K562 (cell line): Measurements from ENCODE around the gene PDE4D. TPM values are rescaled to one million over a fixed set of nuclear protein-coding genes. Genes with fewer than 3 reads are reported as not detected.

Source experiments
- ATAC-seq: fragments of 200-7000 bp; cut with Tn5 transposase; 3 replicates; pipeline ENCODE4 v1.9.1; 2020; ENCODE audit warnings: moderate library complexity
- BruUV-seq: library from RNA; stranded (reverse); fragments of 400-500 nt; replicated peaks from 2 replicates; lab custom pipeline; 2021; lab: Mats Ljungman, UMichigan
- CTCF ChIA-PET: fragments of 300-600 bp; formaldehyde crosslinking; extraction: SDS; loops from one replicate; lab custom pipeline; 2021; ENCODE audit warnings: low intra/inter-chr PET ratio; lab: Yijun Ruan, JAX
- POLR2A ChIA-PET: fragments of 300-600, 350-650 bp; sonication (Branson Sonifier 250); formaldehyde crosslinking; extraction: SDS; loops from one replicate; lab custom pipeline; 2021; ENCODE audit warnings: antibody characterized with exemption, inconsistent platforms; lab: Yijun Ruan, JAX
- DNase-seq, 4 experiments: peaks; one replicate each; pipeline versions ENCODE4 v3.0.0 to v3.0.0-alpha.2; 2011 to 2018; ENCODE audit warnings: low spot score in 3 of 4, mixed read lengths in 3 of 4; ENCODE audit errors: extremely low read depth in 1 of 4
- FAIRE-seq: peaks from 2 replicates; lab custom pipeline; 2011; peaks lifted over from hg19 to GRCh38; lab: Jason Lieb, UNC
- H2AFZ ChIP-seq: 2 replicates; pipeline ENCODE4 v1.6.0; 2011; ENCODE audit warnings: low read depth, low read length, control low read depth, inconsistent platforms
- H3K27ac ChIP-seq: fragments of 200-600 bp; 3 replicates; pipeline ENCODE4 v1.8.0; 2011; ENCODE audit warnings: low read depth, mild to moderate bottlenecking, control low read depth, inconsistent platforms, low read length, moderate library complexity, mixed read lengths; ENCODE audit errors: extremely low read depth
- H3K27me3 ChIP-seq, 2 experiments: fragments of 300-600 bp in 1 of 2; 2 replicates in 1 of 2; 3 replicates in 1 of 2; pipeline versions ENCODE4 v1.6.0 to v1.8.0; 2011; ENCODE audit warnings: inconsistent platforms in 2 of 2, low read length in 2 of 2, mild to moderate bottlenecking in 1 of 2, mixed read lengths in 1 of 2, moderate library complexity in 1 of 2; ENCODE audit not compliant: control insufficient read depth in 2 of 2, insufficient read depth in 2 of 2
- H3K36me3 ChIP-seq: fragments of 300-600 bp; 3 replicates; pipeline ENCODE4 v1.8.0; 2011; ENCODE audit warnings: mild to moderate bottlenecking, low read length, inconsistent platforms; ENCODE audit not compliant: control insufficient read depth, insufficient read depth
- H3K4me1 ChIP-seq, 2 experiments: fragments of 200-600 bp in 1 of 2; replicated peaks in 1 of 2; 2 replicates in 1 of 2; 3 replicates in 1 of 2; pipeline versions ENCODE4 v1.5.1 to v1.8.0; 2011; ENCODE audit warnings: inconsistent platforms in 2 of 2, low read length in 2 of 2, mild to moderate bottlenecking in 1 of 2, mixed read lengths in 1 of 2, moderate library complexity in 1 of 2; ENCODE audit not compliant: control insufficient read depth in 2 of 2, insufficient read depth in 2 of 2
- H3K4me2 ChIP-seq: 2 replicates; pipeline ENCODE4 v1.6.1; 2011; ENCODE audit warnings: low read length, control low read depth, inconsistent platforms, mixed read lengths; ENCODE audit not compliant: insufficient read depth
- H3K4me3 ChIP-seq: fragments of 200-600 bp; sonication (generic), shearing (Covaris generic); 2 replicates; pipeline ENCODE4 v1.5.1; 2016; ENCODE audit warnings: control low read depth, inconsistent platforms
- H3K79me2 ChIP-seq: fragments of 200-600 bp; 3 replicates; pipeline ENCODE4 v1.8.0; 2011; ENCODE audit warnings: low read length, inconsistent platforms; ENCODE audit not compliant: control insufficient read depth, insufficient read depth
- H3K9ac ChIP-seq, 2 experiments: 2 replicates each; pipeline versions ENCODE4 v1.6.0 to v1.6.1; 2011; ENCODE audit warnings: low read depth in 2 of 2, low read length in 2 of 2, control low read depth in 1 of 2, inconsistent platforms in 1 of 2, mild to moderate bottlenecking in 1 of 2, mixed read lengths in 1 of 2; ENCODE audit not compliant: insufficient read depth in 1 of 2
- H3K9me1 ChIP-seq: one replicate; pipeline ENCODE4 v1.6.0; 2011; ENCODE audit warnings: inconsistent platforms, mild to moderate bottlenecking, low read length, moderate library complexity; ENCODE audit not compliant: control insufficient read depth, insufficient read depth
- H3K9me3 ChIP-seq: replicated peaks from 2 replicates; pipeline ENCODE4 v1.5.1; 2011; ENCODE audit warnings: low read depth, low read length, inconsistent platforms; ENCODE audit not compliant: control insufficient read depth, insufficient read depth
- H4K20me1 ChIP-seq: replicated peaks from 2 replicates; pipeline ENCODE4 v1.6.1; 2011; ENCODE audit warnings: low read length, inconsistent platforms, mixed read lengths; ENCODE audit not compliant: control insufficient read depth, insufficient read depth
- DEAF1 ChIP-seq: fragments of 450-650 bp; formaldehyde crosslinking; IDR thresholded peaks from 2 replicates; pipeline ENCODE4 v1.4.0; 2020; ENCODE audit warnings: mild to moderate bottlenecking, moderate library complexity
- ETV6 ChIP-seq, 3 experiments: fragments of 150-350 bp in 1 of 3; sonication (generic) in 1 of 3; formaldehyde crosslinking in 1 of 3; IDR thresholded peaks; 2 replicates each; pipeline versions ENCODE4 v1.6.1 to v1.8.0; 2014 to 2022; ENCODE audit warnings: borderline replicate concordance in 2 of 3, low read depth in 2 of 3, antibody characterized with exemption in 1 of 3, low read length in 1 of 3, mild to moderate bottlenecking in 1 of 3, missing genetic modification reagents in 1 of 3
- HBP1 ChIP-seq: fragments of 450-650 bp; formaldehyde crosslinking; IDR thresholded peaks from 2 replicates; pipeline ENCODE4 v1.4.0; 2022; ENCODE audit warnings: missing genetic modification characterization
- HLTF ChIP-seq: fragments of 450-650 bp; IDR thresholded peaks from 2 replicates; pipeline ENCODE4 v1.6.1; 2016
- KLF13 ChIP-seq: fragments of 450-650 bp; IDR thresholded peaks from 2 replicates; pipeline ENCODE4 v1.6.1; 2016; ENCODE audit warnings: missing genetic modification characterization, low read depth, mild to moderate bottlenecking, missing compliant biosample characterization, moderate library complexity, borderline replicate concordance
- RNF2 ChIP-seq: sonication (generic); IDR thresholded peaks from 2 replicates; pipeline ENCODE4 v1.6.1; 2016
- SRF ChIP-seq, 2 experiments: fragments of 250-450, 450-650 bp in 1 of 2; sonication (Bioruptor Pico) in 1 of 2; sonication (generic) in 1 of 2; formaldehyde crosslinking; IDR thresholded peaks; 2 replicates each; pipeline versions ENCODE4 v1.5.0 to v1.5.1; 2020 to 2022; ENCODE audit warnings: mild to moderate bottlenecking in 1 of 2, missing genetic modification reagents in 1 of 2
- ZNF644 ChIP-seq: fragments of 200-800 bp; sonication (Bioruptor generic); IDR thresholded peaks from 2 replicates; pipeline ENCODE4 v1.6.1; 2016; ENCODE audit warnings: low read depth, missing genetic modification characterization, missing compliant biosample characterization
- ZNF764 ChIP-seq: fragments of 250-450 bp; sonication (Bioruptor Pico); IDR thresholded peaks from 2 replicates; pipeline ENCODE4 v1.4.0; 2020; ENCODE audit warnings: low read depth, mild to moderate bottlenecking, moderate library complexity
- WGBS: fragments of 100-300 bp; shearing (Covaris generic); methylation state at CpG from one replicate; pipeline ENCODE4 v1.1.6; 2016; ENCODE audit warnings: low coverage, mixed read lengths; ENCODE audit not compliant: insufficient coverage; ENCODE audit errors: missing lambda C conversion rate; 5-methylcytosine and 5-hydroxymethylcytosine counted together
- in situ Hi-C: fragments of 300-500 bp; cut with MboI; formaldehyde crosslinking; loops from 4 replicates; pipeline ENCODE4 v1.15.0; 2018; ENCODE audit warnings: inconsistent platforms, mixed read lengths
- intact Hi-C: fragments of 100-400 bp; cut with micrococcal nuclease; formaldehyde crosslinking; loops from 2 replicates; pipeline ENCODE4 v1.14.2; 2022
- polyA plus RNA-seq, 8 experiments: library from polyadenylated mRNA; depleted of rRNA in 4 of 8; stranded (reverse) in 5 of 8; unstranded in 3 of 8; fragments of >200 nt; fragmentation: Nextera tagmentation in 2 of 8; fragmentation: Illumina TruSeq in 1 of 8; extraction: Ambion mirVana in 2 of 8; extraction: Trizol in 1 of 8; gene quantifications; 2 replicates each; pipeline versions ENCODE4 v1.2.1 to v1.2.3, GENCODE V29; 2011 to 2014; ENCODE audit warnings: inconsistent platforms in 1 of 8, missing spikeins in 1 of 8
- total RNA-seq, 7 experiments: library from RNA; depleted of rRNA in 6 of 7; stranded (reverse); fragments of >200 nt in 6 of 7; fragmentation: Illumina TruSeq in 2 of 7; extraction: Trizol in 2 of 7; gene quantifications; 2 replicates each; pipeline versions ENCODE4 v1.2.1 to v1.2.3, GENCODE V29; 2011 to 2021; ENCODE audit warnings: low replicate concordance in 1 of 7
- TF ChIP-seq, protein P1 (sequence below): fragments of 450-650 bp; IDR thresholded peaks from 2 replicates; pipeline ENCODE4 v1.7.0; 2016; ENCODE audit warnings: borderline replicate concordance

The PDE4D gene
- total and polyA plus RNA-seq, 9 of the 15 experiments (the other 6 are each of a cell fraction or from before 2014, with no cell fraction given) = 0.04 to 0.46 (median 0.13) TPM

DNA sequence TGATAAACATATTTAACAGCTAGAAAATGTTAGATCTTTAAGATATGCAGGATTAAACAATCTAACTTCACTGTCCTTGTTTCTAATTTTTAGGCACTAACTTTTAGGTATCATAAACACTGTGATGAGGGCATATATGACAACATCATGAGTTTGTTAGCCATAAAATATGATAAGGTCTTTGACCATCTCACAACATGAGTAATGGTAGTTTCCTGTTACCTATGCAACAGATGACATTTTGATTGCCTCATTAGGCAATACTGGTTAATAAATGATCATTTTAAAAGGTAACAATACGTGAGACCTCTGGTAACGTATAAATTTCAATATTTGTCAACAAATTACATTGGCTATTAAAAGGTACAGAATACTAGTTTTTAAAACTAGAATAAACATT lies 613.5 kb downstream of the PDE4D start:
- Histone ChIP-seq H3K9me1 (no peaks in the 10 kb centered on the region), H3K36me3 (no peaks in the 10 kb centered on the region), H3K79me2 (no peaks in the 10 kb centered on the region), H3K4me2 (no peak overlapping the region), H3K9me3 (no peaks in the 10 kb centered on the region), H2AFZ (no peak overlapping the region), H4K20me1 (no peaks in the 10 kb centered on the region), H3K4me1 (no peaks in the 10 kb centered on the region), H3K4me3 (no peak overlapping the region), H3K9ac (no peak overlapping the region), H3K27me3 (no peaks in the 10 kb centered on the region), H3K27ac (no peak overlapping the region)
- ATAC-seq = no peak
- no peak for DNase-seq
- BruUV-seq = no TSS peak
- WGBS = 2% methylated on average over 2 of the region's 2 CpGs
- no peak for FAIRE-seq
- in situ Hi-C loops (no loop called here), intact Hi-C loops (no loop called here)
- ChIA-PET POLR2A (no interaction called here), CTCF (no interaction called here)
- no peak for TF ChIP-seq KLF13 (tag)
- TF ChIP-seq HBP1 = no peak
- TF ChIP-seq ZNF644 (tag) = no peak

GRCh38 chr5:59276917-59277372 lies 616.6 kb downstream of the PDE4D start:
- no peak for TF ChIP-seq ZNF764 (CRISPR knock-in tag)
- no peak for TF ChIP-seq DEAF1 (CRISPR knock-in tag)
- no peak for TF ChIP-seq ETV6 (IDR thresholded peaks at IDR 0.05; ENCODE audit: borderline replicate concordance in 1 of 2, low read depth in 2 of 2, low read length in 1 of 2)
- no peak for TF ChIP-seq ETV6 (CRISPR knock-in tag; IDR thresholded peaks at IDR 0.05; ENCODE audit: borderline replicate concordance)
- no peak for TF ChIP-seq SRF (CRISPR knock-in tag; IDR thresholded peaks at IDR 0.05)
- TF ChIP-seq, protein P1, sequence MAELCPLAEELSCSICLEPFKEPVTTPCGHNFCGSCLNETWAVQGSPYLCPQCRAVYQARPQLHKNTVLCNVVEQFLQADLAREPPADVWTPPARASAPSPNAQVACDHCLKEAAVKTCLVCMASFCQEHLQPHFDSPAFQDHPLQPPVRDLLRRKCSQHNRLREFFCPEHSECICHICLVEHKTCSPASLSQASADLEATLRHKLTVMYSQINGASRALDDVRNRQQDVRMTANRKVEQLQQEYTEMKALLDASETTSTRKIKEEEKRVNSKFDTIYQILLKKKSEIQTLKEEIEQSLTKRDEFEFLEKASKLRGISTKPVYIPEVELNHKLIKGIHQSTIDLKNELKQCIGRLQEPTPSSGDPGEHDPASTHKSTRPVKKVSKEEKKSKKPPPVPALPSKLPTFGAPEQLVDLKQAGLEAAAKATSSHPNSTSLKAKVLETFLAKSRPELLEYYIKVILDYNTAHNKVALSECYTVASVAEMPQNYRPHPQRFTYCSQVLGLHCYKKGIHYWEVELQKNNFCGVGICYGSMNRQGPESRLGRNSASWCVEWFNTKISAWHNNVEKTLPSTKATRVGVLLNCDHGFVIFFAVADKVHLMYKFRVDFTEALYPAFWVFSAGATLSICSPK = no peak
- no peak for TF ChIP-seq RNF2
- no peak for TF ChIP-seq HLTF
- H3K9ac ChIP-seq = no peak overlapping the region
- H4K20me1 ChIP-seq = no peaks in the 10 kb centered on the region
- no peaks in the 10 kb centered on the region for H3K4me1 ChIP-seq
- no peaks in the 10 kb centered on the region for H3K9me3 ChIP-seq
- DNase-seq = no peak
- no peak overlapping the region for H3K27ac ChIP-seq
- no peak overlapping the region for H2AFZ ChIP-seq
- CTCF ChIA-PET = no interaction called here
- no peak for FAIRE-seq
- H3K4me3 ChIP-seq = no peak overlapping the region
- H3K79me2 ChIP-seq = no peaks in the 10 kb centered on the region
- H3K27me3 ChIP-seq = no peaks in the 10 kb centered on the region
- no peak overlapping the region for H3K4me2 ChIP-seq
- POLR2A ChIA-PET = no interaction called here
- intact Hi-C loops = no loop called here
- no TSS peak for BruUV-seq
- no peak for ATAC-seq
- H3K9me1 ChIP-seq = no peaks in the 10 kb centered on the region
- 0% methylated on average over 5 of the region's 5 CpGs for WGBS
- no peaks in the 10 kb centered on the region for H3K36me3 ChIP-seq
- in situ Hi-C loops = no loop called here
